HG02642 (cell line): ENCODE results near the gene MBOAT7.
"Not testable (repeated sequence)": the region's sequence is repeated elsewhere in the genome, so short reads cannot be mapped to it uniquely, and the experiment has no call there.

Experiments used
- ATAC-seq: cut with Tn5 transposase; IDR thresholded peaks from one replicate; pipeline ENCODE4 v1.9.1; 2021; ENCODE audit warnings: mild to moderate bottlenecking; ENCODE audit not compliant: unreplicated experiment, poor library complexity

MBOAT7 gene, protein sequence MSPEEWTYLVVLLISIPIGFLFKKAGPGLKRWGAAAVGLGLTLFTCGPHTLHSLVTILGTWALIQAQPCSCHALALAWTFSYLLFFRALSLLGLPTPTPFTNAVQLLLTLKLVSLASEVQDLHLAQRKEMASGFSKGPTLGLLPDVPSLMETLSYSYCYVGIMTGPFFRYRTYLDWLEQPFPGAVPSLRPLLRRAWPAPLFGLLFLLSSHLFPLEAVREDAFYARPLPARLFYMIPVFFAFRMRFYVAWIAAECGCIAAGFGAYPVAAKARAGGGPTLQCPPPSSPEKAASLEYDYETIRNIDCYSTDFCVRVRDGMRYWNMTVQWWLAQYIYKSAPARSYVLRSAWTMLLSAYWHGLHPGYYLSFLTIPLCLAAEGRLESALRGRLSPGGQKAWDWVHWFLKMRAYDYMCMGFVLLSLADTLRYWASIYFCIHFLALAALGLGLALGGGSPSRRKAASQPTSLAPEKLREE

DNA sequence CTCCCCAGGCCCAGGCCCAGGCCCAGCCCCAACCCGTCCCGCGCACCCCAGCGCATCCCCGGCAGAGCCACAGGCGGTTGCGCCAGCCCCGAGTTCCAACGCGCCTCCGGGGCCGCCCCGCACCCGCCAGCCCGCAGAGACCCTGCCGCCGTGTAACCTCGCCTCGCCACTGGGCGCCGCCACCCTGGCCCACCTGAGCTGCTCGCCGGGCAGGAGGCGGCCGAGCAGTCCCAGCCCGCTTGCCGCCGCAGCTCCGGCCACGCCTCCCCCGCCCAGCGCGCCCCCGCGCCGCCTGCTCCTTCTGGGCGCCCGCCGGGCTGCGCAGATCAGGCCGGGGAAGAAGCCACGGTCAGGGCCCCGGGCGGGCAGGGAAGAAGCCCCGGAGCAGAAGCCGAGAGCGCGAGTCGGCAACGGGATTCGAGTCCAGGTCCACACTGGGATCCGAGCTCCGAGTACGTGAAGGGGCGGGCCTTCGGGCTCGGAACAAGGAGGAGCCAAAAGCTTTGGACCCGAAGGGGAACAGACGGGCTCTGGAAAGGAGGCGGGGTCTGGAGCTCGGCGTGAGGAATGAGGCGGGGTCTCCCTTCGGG is at the start of gene MBOAT7:
Gene MBOAT7 (minus strand): TSS at position 436 of the 590 bp plus-strand sequence. CDS start 1,072 bp downstream, outside the sequence.
- ATAC-seq = peak; percentile 16

DNA sequence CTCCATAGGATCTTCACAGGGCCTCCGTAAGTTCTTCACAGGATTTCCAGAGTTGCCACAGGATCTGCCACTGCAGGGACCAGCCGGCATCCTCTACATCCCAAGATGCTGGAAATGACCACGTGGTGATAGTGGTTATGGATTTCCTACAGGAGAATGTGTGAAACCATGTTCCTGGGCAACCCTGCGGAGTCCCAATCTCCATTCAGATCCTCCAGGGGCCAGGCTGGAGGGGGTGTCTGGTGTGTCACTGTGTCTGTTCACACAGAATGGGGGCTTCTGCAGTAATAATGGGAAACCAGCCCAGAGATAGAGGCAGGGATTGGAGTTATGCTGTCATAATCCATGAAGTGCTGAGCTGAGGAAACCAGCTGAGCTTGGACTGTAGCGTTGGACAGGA is 44.6 kb upstream of the MBOAT7 start:
- no peak for ATAC-seq

DNA sequence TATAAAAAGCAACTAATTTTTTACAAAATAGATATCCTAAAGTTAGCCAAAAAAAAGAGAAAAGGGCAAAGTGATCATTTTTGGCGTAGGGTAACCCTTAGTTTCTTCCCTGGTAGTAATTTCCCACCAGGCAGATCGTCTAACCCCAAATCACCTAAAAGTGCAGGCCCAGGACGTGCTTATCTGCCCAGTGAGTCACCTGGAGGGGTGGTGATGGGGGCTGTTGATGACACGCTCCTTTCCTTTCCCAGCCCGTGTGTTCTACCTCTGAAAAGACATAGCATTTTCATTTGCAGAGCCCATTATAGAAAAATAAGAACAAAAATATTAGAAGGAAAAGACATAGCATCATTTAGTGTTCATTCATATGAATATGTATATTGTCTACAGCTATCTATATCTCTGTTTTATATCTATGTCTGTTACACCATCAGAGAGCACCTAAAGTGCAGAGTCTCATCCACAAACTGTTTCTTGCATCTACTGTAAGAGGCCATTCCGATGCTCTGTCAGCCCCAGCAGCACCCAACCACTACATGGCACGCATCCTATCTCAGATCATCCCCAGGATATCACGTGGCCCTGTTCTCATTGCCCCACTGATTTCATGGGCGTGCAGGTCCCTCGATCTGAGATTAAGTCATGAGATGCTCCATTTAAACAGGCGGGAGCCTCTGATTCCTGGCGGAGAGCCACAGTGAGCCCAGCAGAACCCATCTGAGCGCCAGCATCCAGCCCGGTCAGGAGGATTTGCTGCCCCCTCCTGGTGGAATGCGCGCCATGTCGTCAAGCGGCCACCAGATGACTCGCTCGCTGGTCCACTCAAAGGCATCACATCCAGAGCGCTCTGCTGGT is 41.9 kb upstream of the MBOAT7 start:
- peak; percentile 78 for ATAC-seq

DNA sequence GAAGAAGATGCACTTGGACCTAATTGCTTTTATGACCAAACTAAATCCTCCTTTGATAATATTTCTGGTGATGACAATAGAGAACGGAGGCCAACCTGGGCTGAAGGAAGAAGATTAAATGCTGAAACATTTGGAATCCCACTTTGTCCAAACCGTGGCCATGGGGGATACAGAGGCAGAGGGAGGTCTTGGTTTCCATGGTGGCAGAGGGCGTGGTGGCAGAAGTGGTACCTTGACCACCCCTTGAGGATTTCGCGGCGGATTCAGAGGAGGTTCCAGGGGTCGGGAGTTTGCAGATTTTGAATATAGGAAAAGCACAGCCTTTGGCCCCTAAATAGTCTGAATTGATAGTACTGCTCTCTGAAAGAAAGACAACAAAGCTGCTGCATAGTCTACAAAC is 40.7 kb upstream of the MBOAT7 start:
- no peak for ATAC-seq

DNA sequence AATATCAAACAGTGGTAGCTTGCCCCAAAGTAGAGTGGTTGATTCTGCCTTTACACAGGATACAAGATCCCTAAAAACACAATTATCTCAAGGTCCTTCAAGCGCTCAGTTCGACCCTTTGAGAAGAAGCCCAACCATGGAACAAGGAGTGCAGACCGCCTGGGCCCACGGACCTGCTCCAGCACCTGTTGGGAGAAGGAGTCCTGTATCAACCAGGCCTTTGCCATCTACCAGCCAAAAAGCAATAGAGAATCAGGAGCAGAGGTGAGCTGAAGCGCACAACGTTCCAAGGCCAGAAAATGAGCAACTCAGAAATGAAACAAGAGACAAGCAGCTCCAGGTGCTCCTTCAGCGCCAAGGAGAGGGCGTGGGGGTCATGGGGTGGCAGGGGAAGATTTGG is 39.8 kb upstream of the MBOAT7 start:
- ATAC-seq = no peak

DNA sequence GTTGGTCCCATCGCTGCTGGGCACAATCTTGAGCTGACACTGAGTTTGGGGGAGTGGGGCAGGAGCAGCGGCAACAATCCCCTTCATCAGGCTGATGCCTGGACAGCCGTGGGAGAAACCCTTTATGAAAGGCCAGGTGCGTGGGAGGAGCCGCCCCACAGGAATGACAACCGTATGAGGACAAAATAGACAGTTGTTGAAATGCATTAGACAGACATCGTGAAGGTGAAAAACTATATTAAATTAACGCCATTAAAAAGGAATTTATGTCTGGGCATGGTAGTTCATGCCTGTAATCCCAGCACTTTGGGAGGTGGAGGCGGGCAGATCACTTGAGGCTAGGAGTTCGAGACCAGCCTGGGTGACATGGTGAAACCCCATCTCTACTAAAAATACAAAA is 35.2 kb upstream of the MBOAT7 start:
- ATAC-seq = not testable (repeated sequence)

DNA sequence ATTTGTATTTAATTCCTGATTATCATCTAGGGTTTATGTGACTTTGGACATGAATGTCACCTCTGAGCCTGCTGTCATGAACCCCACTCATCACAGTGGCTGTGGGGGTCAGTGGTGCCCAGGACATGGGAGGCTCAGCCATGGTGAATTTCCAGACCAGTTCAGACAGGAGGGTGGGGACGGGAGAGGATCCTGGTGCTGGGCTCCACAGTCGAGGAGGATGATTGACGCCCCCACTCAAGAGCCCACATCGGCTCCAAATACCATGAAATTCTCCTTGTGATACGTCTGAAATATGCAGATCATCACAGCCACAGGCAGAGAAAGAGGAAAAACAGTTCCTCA is 34.5 kb upstream of the MBOAT7 start:
- not testable (repeated sequence) for ATAC-seq

DNA sequence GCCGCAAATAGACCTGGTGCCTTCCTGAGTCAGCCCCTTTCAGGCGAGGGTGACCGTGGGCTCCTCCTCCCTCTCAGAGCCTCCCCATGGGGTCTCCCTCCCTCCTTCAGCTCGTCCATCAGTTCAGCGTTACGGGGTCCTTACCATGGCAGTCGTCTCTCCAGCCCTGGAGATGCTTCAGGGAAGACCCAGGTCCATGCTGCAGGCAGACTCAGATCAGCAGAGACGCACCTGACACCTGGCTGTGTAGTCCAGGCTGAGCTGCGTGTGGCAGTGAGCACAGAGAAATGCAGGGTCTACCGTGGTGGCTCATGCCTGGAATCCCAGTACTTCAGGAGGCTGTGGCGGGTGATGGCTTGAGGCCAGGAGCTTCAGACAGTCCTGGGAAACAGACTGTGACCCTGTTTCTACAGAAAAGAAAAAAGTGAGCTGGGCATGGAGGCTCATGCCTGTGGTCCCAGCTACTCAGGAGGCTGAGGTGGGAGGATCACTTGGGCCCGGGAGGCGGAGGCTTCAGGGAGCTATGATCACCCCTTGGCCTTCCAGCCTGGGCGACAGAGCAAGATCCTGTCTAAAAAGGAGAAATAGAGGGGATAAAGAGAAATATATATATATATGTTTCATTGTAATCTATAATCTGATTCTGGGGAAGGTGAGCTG is 34.0 kb upstream of the MBOAT7 start:
- ATAC-seq = not testable (repeated sequence)

DNA sequence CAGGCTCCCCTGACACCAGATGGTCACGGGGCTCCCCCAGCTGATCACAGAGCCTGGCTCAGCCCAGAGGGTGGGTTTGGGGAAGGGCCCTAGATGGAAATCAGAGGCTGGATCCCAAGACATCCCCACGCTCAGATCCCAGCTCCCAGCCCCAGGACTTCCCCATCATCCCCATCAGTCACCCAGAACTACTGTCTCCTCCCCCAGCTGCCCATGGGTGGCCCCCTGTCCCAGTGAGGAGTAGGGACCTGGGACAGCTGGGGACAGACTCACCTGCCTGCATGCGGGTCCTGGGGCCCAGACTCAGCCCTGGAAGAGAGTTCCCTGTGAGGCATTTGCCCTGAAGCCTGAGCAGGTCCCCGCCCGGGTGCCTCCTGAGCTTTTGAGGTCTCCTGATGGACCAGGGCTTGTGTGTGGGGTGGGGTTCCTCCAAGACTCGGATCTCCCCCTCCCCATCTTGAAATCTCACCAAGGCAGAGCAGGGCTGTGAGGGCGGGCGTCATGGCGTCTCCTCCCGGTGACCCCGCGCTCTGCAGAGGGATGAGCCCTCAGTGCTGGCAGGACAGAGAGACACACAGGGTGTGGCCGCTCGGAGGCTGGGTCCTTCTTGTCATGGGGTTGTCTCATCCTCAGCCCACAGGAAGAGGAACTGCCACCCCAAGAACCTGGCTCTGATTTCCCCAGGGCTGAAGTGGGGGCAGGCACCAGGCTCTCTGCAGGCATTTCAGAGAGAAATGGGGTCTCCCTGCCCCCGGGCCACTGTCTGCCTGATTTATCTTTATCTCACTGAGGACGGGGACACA is 33.3 kb upstream of the MBOAT7 start, which contains the start of gene LILRB3:
Gene LILRB3 (minus strand): TSS at position 534 of the 803 bp plus-strand sequence. CDS start 31 bp downstream, at position 503.
- not testable (repeated sequence) for ATAC-seq

DNA sequence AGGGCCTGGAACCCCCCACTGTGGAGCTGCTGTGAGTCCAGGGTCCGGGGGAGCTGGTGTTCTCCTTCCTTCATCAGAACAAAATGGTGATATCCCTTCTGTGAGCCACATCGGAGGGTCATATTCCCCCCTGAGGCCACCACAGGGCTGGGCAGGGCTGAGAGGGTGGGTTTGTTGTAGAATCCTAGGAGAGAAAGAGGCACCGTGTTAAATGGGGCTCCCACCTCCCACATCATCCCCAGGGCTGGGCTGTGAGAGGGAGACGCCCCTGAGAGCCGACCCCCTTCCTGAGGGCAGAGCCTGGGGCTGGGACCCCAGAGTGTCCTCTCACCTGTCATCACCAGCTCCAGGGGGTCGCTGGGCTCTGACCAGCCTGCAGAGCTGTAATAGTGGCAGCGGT is 32.6 kb upstream of the MBOAT7 start:
- not testable (repeated sequence) for ATAC-seq

DNA sequence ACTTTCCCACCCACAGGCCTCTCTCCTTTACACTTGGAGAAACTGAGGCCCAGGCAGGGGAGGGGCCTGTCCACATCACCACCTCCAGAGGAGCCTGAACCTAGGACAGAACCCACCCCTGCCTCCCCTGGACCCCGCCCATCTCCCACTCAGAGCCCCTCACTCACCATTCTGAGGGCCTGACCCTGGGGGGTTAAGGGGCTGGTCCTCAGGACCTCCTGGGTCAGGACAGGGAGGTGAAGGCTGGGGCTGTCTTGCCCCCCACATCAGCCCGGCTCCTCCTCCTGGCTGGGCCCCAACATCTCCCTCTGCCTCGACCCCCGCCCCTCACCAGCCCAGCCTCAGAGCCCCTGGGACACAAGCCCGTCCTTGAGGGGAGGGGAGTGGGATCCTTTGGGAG is 30.3 kb upstream of the MBOAT7 start:
- ATAC-seq = not testable (repeated sequence)

DNA sequence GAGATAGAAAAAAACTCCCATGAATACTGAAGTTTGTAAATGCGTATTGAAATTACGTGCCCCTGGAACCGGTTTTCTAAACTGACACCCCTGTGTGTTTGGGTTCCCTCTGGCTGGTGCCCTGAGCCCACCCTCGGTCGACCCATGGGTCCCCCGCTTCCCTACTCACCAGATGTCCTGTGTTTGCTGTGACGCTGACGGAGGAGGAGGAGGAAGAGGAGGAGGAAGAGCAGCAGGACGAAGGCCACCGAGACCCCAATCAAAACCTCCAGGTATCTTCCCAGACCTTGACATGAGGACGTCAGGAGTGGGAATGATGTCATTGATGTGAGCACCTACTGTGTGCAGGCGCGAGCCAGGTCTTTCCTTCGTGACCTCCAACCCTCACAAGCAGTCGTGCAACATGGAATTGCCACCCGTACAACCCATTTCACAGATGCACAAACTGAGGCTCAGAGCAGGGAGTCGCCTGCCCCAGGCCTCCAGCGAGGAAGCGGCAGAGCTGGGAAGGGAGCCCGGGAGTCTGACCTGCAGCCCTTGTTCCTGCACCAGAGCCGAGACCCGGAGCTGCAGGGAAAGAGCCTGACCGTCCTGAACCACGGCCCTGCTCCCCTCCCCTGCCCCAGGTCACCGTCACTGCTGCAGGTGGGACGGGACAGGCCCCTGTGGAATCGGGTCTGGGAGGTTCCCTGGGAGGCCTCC is 29.7 kb upstream of the MBOAT7 start:
- ATAC-seq = no peak

DNA sequence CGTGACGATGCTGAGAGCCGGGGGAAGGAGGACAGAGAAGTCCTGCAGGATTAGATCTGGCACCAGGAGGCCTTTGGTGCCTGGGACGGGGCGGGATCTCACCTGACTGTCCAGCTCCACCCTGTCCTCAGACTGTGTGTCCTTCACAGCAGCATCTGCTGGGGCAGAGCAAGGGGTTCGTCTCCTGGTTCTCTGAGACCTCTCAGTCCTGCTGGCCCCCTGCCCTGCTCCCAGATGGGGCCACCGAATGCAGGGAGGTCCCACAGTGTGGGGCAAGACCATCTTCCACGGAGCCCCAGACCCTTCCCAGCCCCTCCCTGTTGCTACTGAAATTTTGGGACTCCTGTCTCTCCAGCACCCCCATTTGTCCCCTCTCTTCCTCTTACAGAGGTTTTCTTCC is 28.9 kb upstream of the MBOAT7 start:
- no peak for ATAC-seq

DNA sequence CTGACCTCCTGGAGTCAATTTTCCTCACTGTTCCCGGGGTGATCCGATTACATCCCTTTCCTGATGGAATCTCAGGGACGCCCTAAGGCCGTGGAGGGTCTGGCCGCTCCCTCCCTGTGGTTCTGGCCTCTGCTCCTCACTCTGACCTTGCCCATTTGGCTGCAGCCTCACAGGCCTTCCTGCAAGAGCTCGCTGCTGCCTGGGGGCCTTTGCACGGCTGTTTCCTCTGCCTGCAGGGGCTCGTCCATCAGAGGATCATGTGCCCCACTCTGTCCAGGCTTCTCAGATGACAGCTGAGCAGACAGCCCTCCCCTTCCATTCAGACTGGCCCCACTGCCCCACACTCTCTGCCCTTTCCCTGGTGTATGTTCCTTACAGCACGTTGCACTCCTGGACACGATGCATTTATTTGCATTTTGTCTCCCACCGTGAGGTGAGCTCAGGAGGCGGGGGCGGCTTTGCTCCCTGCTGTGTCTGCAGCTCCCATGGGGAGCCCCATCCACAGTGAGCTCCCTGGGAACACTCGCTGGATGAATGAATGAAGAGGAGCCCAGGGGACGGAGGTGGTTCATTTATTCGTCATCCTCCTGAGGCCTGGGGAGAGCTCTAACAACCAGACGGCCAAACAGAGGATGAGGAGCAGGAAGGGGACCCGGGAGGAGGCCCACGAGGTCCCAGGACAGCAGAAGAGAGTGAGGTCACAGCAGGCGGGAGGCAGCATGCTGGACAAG is 28.3 kb upstream of the MBOAT7 start:
- not testable (repeated sequence) for ATAC-seq

DNA sequence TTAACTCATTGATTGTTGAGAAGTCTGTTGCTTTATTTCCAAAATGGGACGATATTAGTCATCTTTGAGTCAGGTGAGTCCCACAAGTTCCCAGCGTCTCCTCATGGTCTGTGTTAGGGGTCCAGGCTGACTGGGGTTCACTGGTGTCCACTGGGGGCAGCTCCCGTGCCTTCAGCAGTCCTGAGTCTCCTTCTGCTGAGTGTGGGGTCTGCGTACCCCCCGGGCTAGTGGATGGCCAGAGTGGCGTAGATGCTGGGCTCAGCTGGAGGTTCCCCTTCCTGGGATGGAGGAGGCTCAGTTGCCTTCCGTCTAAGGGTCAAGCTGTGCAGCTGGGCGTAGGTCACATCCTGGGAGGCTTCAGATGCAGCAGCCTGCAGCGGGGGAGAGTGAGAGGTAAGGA is 27.5 kb upstream of the MBOAT7 start:
- no peak for ATAC-seq

DNA sequence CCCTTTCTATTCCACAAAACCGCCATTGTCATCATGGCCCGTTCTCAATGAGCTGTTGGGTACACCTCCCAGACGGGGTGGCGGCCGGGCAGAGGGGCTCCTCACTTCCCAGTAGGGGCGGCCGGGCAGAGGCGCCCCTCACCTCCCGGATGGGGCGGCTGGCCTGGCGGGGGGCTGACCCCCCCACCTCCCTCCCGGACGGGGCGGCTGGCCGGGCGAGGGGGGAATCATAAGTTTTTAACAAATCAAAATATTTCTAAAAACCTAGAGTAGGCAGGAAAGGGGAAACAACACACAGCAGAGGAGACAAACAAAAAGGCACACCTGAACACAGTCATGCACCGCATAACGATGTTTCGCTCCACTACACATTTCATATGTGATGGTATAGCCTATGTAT is 25.4 kb upstream of the MBOAT7 start:
- not testable (repeated sequence) for ATAC-seq

DNA sequence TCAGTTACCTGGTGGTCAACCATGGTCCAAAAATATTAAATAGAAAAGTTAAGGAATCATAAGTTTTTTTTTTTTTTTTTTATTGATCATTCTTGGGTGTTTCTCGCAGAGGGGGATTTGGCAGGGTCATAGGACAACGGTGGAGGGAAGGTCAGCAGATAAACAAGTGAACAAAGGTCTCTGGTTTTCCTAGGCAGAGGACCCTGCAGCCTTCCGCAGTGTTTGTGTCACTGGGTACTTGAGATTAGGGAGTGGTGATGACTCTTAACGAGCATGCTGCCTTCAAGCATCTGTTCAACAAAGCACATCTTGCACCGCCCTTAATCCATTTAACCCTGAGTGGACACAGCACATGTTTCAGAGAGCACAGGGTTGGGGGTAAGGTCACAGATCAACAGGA is 24.8 kb upstream of the MBOAT7 start:
- not testable (repeated sequence) for ATAC-seq

DNA sequence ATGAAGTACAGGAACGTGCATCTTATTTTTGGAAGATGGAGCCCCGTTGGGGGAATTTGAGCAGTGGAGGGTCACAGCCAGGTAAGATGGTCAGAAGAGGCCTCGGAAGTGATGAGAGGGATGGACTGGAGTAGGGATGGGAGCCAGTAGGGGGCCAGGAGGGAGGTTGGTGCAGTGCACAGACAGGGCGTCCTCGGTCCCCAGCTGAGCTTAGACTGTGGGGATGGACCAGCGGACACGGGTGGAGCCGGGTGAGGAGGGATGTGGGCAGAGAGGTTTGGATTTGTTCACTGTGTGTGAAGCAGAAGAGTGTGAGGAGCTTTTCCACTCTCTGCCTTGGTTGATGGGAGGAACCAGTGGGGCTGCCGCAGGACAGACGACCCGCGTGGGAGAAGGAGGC is 21.9 kb upstream of the MBOAT7 start:
- no peak for ATAC-seq
